BJ (cell line): Measurements from ENCODE around the gene ADGRV1. TPM values are rescaled to one million over a fixed set of nuclear protein-coding genes. Genes with fewer than 3 reads are reported as not detected.

Source experiments
- CTCF ChIA-PET: fragments of 350-600 bp; formaldehyde crosslinking; extraction: SDS; loops from one replicate; lab custom pipeline; 2021; ENCODE audit warnings: antibody characterized with exemption, inconsistent platforms; lab: Yijun Ruan, JAX
- POLR2A ChIA-PET: fragments of 300-600 bp; sonication (Branson Sonifier 250); formaldehyde crosslinking; extraction: SDS; loops from one replicate; lab custom pipeline; 2021; ENCODE audit warnings: antibody characterized with exemption; lab: Charles Lee
- DNase-seq: peaks from one replicate; pipeline ENCODE4 v3.0.0-alpha.2; 2011; ENCODE audit warnings: low read depth
- H3K27me3 ChIP-seq: 2 replicates; pipeline ENCODE4 v1.6.0; 2011; ENCODE audit warnings: low read length; ENCODE audit not compliant: control insufficient read depth, insufficient read depth
- H3K36me3 ChIP-seq: 2 replicates; pipeline ENCODE4 v1.5.1; 2011; ENCODE audit warnings: low read length; ENCODE audit not compliant: control insufficient read depth, insufficient read depth
- H3K4me3 ChIP-seq: 2 replicates; pipeline ENCODE4 v1.5.1; 2011; ENCODE audit warnings: low read depth, mild to moderate bottlenecking, control low read depth, low read length
- CTCF ChIP-seq: IDR thresholded peaks from 2 replicates; pipeline ENCODE4 v1.5.1; 2011; ENCODE audit warnings: low read depth, mild to moderate bottlenecking, control low read depth, inconsistent platforms, low read length, moderate library complexity; ENCODE audit not compliant: insufficient read depth
- polyA plus RNA-seq: library from polyadenylated mRNA; depleted of rRNA; stranded (reverse); fragments of >200 nt; gene quantifications from 2 replicates; pipeline ENCODE4 v1.2.3, GENCODE V29; 2011

The ADGRV1 gene
- polyA plus RNA-seq, 1 experiment, result 0.15 TPM

DNA sequence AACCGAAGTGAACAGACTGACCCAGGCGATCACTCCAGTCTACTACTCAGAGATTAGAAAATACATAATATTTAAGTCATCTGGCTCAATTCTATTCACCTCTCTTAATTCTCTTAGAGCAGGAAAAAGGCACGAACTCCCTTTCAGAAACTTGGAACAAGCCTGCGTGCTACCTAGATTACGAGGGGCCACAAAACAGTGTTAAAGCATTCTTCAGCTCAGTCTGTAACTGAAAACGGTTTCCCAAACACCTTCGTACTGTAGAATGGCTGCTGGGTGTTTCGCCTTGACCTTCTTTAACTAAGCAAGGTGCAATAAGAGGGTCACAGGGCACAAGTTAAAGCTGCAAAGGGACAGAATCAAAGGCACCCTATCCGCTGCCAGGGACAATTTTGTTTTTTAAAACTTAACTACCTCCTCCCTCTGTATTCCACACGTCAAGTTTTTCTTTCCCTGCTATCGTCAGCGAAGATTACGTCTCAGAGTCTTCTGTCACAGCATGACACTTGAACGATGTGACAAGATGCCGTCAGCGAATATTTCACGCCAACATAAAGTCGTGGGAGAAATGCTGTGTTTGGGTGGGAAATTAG lies 29.9 kb upstream of the ADGRV1 start:
- Histone ChIP-seq H3K4me3 (peak overlapping the region; percentile 93), H3K27me3 (peaks cover 3% of the 10 kb centered on the region), H3K36me3 (no peaks in the 10 kb centered on the region; the same call in 1 of the 2 replicates)
- no peak for TF ChIP-seq CTCF
- POLR2A ChIA-PET, result no interaction called here
- no peak for DNase-seq
- CTCF ChIA-PET, result interaction anchor here (1.0 to 1.7 kb wide), 2 partner anchors 25 to 51 kb away, joined by 3 read pairs; no protein-coding TSS in a partner anchor

- ChIA-PET POLR2A (no interaction called here), CTCF (interaction anchor here (1.0 to 1.9 kb wide), 10 partner anchors 16 to 103 kb away, joined by 3 to 44 read pairs (median 3); no protein-coding TSS in a partner anchor)
- peak; percentile 74 for DNase-seq
- no peaks in the 10 kb centered on the region for H3K36me3 ChIP-seq
- no peak for TF ChIP-seq CTCF
- peak within 1 kb of the TSS; percentile 93 for H3K4me3 ChIP-seq
- H3K27me3 ChIP-seq, result peaks cover 6% of the 10 kb centered on the region
Measured at GRCh38 chr5:90529194-90529938, 29.2 kb upstream of the ADGRV1 start, which contains the start of gene LYSMD3. Gene LYSMD3 (minus strand): TSS chr5:90529584. CDS start chr5:90525289, 4,295 bp downstream.

DNA sequence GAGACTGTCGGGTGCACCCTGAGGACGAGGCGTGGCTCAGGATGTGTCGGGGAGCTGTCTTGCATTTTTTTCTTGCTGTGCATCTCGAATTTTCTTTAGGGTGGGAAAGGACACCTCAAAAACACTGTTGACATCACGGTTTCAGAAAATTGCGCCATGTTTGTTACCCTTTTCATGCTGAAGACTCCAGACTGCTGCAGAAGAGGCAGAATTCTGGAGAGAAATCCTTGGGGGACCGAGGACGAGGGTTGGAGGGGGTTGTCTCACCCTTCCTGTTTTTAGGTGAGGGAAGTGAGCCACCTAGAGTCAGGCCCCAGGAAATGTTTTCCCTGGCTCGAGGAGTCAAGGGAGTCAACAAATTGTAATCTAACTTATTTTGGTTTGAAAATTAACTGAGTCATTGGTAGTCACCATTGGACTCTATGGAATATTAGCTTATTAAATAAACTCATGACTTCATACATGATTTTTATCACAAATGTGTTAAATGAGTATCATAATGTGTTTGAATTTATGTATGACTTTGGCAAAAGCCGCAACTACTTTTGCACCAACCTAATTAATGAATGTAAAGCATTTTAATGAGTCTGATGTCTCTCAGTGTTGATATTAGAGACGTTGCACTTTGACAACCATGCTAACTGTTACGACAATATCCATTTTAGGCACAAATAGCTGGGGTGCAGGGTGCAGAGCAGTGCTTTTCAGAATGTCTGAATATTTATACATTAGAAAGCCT lies 28.5 kb upstream of the ADGRV1 start:
- peak; percentile 24 for DNase-seq
- ChIA-PET CTCF (interaction anchor here (0.6 to 1.9 kb wide), 11 partner anchors 11 to 104 kb away, joined by 3 to 44 read pairs (median 3); no protein-coding TSS in a partner anchor), POLR2A (no interaction called here)
- peaks cover 6% of the 10 kb centered on the region for H3K27me3 ChIP-seq
- peak; percentile 80 for TF ChIP-seq CTCF
- H3K4me3 ChIP-seq, result peak overlapping the region; percentile 93
- no peaks in the 10 kb centered on the region for H3K36me3 ChIP-seq

GRCh38 chr5:90530736-90531487 lies 27.7 kb upstream of the ADGRV1 start:
- DNase-seq, result no peak
- Histone ChIP-seq H3K4me3 (no peak overlapping the region), H3K27me3 (peaks cover 6% of the 10 kb centered on the region), H3K36me3 (no peaks in the 10 kb centered on the region)
- POLR2A ChIA-PET, result no interaction called here
- CTCF ChIA-PET, result interaction anchor here (0.6 to 1.9 kb wide), 10 partner anchors 10 to 104 kb away, joined by 3 to 44 read pairs (median 3); no protein-coding TSS in a partner anchor
- TF ChIP-seq CTCF, result no peak
